ENCODE data around the gene TAAR5.

GRCh38 chr6:132624175-132624574 lies 34.6 kb upstream of the TAAR5 start, which contains the start of gene TAAR2:
- no peak for TF ChIP-seq EZH2 (IDR thresholded peaks at IDR 0.05; ENCODE audit: borderline replicate concordance, low read length)
- TF ChIP-seq, protein P1, sequence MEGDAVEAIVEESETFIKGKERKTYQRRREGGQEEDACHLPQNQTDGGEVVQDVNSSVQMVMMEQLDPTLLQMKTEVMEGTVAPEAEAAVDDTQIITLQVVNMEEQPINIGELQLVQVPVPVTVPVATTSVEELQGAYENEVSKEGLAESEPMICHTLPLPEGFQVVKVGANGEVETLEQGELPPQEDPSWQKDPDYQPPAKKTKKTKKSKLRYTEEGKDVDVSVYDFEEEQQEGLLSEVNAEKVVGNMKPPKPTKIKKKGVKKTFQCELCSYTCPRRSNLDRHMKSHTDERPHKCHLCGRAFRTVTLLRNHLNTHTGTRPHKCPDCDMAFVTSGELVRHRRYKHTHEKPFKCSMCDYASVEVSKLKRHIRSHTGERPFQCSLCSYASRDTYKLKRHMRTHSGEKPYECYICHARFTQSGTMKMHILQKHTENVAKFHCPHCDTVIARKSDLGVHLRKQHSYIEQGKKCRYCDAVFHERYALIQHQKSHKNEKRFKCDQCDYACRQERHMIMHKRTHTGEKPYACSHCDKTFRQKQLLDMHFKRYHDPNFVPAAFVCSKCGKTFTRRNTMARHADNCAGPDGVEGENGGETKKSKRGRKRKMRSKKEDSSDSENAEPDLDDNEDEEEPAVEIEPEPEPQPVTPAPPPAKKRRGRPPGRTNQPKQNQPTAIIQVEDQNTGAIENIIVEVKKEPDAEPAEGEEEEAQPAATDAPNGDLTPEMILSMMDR (conservative IDR thresholded peaks at IDR 0.05 in 1 of 2, IDR thresholded peaks at IDR 0.05 in 1 of 2; ENCODE audit: extremely low read depth in 1 of 2, insufficient read depth in 1 of 2, low read depth in 1 of 2, low read length in 2 of 2), result no peak

Data from mammary epithelial cell (primary cell).